ENCODE data around the gene SPATA1.

SPATA1 gene

GRCh38 chr1:84550826-84551225 lies 44.6 kb downstream of the SPATA1 start:
- no peak overlapping the region for H3K9ac ChIP-seq (ENCODE audit: low read depth in 1 of 2, low read length in 2 of 2)
- H3K27me3 ChIP-seq (ENCODE audit: control insufficient read depth in 1 of 2, insufficient read depth in 2 of 2, low read length in 2 of 2), result no peaks in the 10 kb centered on the region
- no peaks in the 10 kb centered on the region for H3K4me1 ChIP-seq (ENCODE audit: control insufficient read depth in 1 of 2, insufficient read depth in 2 of 2, low read length in 2 of 2)
- peaks cover 3 to 4% of the 10 kb centered on the region in 2 donors for H3K36me3 ChIP-seq (ENCODE audit: control insufficient read depth in 1 of 2, insufficient read depth in 2 of 2, low read length in 2 of 2)
- H3K4me3 ChIP-seq (ENCODE audit: low read depth in 1 of 2, low read length in 2 of 2), result no peak overlapping the region
- no peaks in the 10 kb centered on the region for H3K9me3 ChIP-seq (ENCODE audit: control insufficient read depth in 1 of 2, low read length in 2 of 2)
- no peak overlapping the region for H3K27ac ChIP-seq (ENCODE audit: low read depth, low read length)

GRCh38 chr1:84569216-84569615 lies 63.0 kb downstream of the SPATA1 start:
- H3K27me3 ChIP-seq (ENCODE audit: control insufficient read depth in 1 of 2, insufficient read depth in 2 of 2, low read length in 2 of 2), result no peaks in the 10 kb centered on the region
- peaks cover 15 to 16% of the 10 kb centered on the region in 2 donors for H3K36me3 ChIP-seq (ENCODE audit: control insufficient read depth in 1 of 2, insufficient read depth in 2 of 2, low read length in 2 of 2)
- H3K9ac ChIP-seq (ENCODE audit: low read depth in 1 of 2, low read length in 2 of 2), result no peak overlapping the region
- H3K9me3 ChIP-seq (ENCODE audit: control insufficient read depth in 1 of 2, low read length in 2 of 2), result no peaks in the 10 kb centered on the region
- H3K27ac ChIP-seq (ENCODE audit: low read depth, low read length), result no peak overlapping the region
- H3K4me1 ChIP-seq (ENCODE audit: control insufficient read depth in 1 of 2, insufficient read depth in 2 of 2, low read length in 2 of 2), result peaks cover 11 to 26% of the 10 kb centered on the region in 2 donors
- no peak overlapping the region for H3K4me3 ChIP-seq (ENCODE audit: low read depth in 1 of 2, low read length in 2 of 2)

GRCh38 chr1:84570436-84571149 lies 64.4 kb downstream of the SPATA1 start:
- H3K4me3 ChIP-seq (ENCODE audit: low read depth in 1 of 2, low read length in 2 of 2), result no peak overlapping the region
- H3K9ac ChIP-seq (ENCODE audit: low read depth in 1 of 2, low read length in 2 of 2), result no peak overlapping the region
- H3K36me3 ChIP-seq (ENCODE audit: control insufficient read depth in 1 of 2, insufficient read depth in 2 of 2, low read length in 2 of 2), result peaks cover 11 to 15% of the 10 kb centered on the region in 2 donors
- no peak overlapping the region for H3K27ac ChIP-seq (ENCODE audit: low read depth, low read length)
- H3K27me3 ChIP-seq (ENCODE audit: control insufficient read depth in 1 of 2, insufficient read depth in 2 of 2, low read length in 2 of 2), result no peaks in the 10 kb centered on the region
- H3K4me1 ChIP-seq (ENCODE audit: control insufficient read depth in 1 of 2, insufficient read depth in 2 of 2, low read length in 2 of 2), result peaks cover 16 to 26% of the 10 kb centered on the region in 2 donors
- H3K9me3 ChIP-seq (ENCODE audit: control insufficient read depth in 1 of 2, low read length in 2 of 2), result no peaks in the 10 kb centered on the region

- Histone ChIP-seq H3K27me3 (ENCODE audit: control insufficient read depth in 1 of 2, insufficient read depth in 2 of 2, low read length in 2 of 2) (no peaks in the 10 kb centered on the region), H3K4me1 (ENCODE audit: control insufficient read depth in 1 of 2, insufficient read depth in 2 of 2, low read length in 2 of 2) (peaks cover 16 to 26% of the 10 kb centered on the region in 2 donors), H3K9ac (ENCODE audit: low read depth in 1 of 2, low read length in 2 of 2) (no peak overlapping the region), H3K27ac (ENCODE audit: low read depth, low read length) (no peak overlapping the region), H3K36me3 (ENCODE audit: control insufficient read depth in 1 of 2, insufficient read depth in 2 of 2, low read length in 2 of 2) (peaks cover 11 to 15% of the 10 kb centered on the region in 2 donors), H3K9me3 (ENCODE audit: control insufficient read depth in 1 of 2, low read length in 2 of 2) (no peaks in the 10 kb centered on the region), H3K4me3 (ENCODE audit: low read depth in 1 of 2, low read length in 2 of 2) (no peak overlapping the region)
These were observed 65.0 kb downstream of the SPATA1 start for GRCh38 chr1:84571150-84571535.

GRCh38 chr1:84573481-84573966 lies 67.3 kb downstream of the SPATA1 start:
- Histone ChIP-seq H3K27ac (ENCODE audit: low read depth, low read length) (peak overlapping the region; percentile 98), H3K4me3 (ENCODE audit: low read depth in 1 of 2, low read length in 2 of 2) (peak overlapping the region; percentile 76 to 92), H3K4me1 (ENCODE audit: control insufficient read depth in 1 of 2, insufficient read depth in 2 of 2, low read length in 2 of 2) (peaks cover 16 to 26% of the 10 kb centered on the region in 2 donors), H3K36me3 (ENCODE audit: control insufficient read depth in 1 of 2, insufficient read depth in 2 of 2, low read length in 2 of 2) (peaks cover 9 to 11% of the 10 kb centered on the region in 2 donors), H3K9me3 (ENCODE audit: control insufficient read depth in 1 of 2, low read length in 2 of 2) (no peaks in the 10 kb centered on the region), H3K9ac (ENCODE audit: low read depth in 1 of 2, low read length in 2 of 2) (peak overlapping the region; percentile 90 to 96), H3K27me3 (ENCODE audit: control insufficient read depth in 1 of 2, insufficient read depth in 2 of 2, low read length in 2 of 2) (no peaks in the 10 kb centered on the region)

- peak within 1 kb of the TSS; percentile 90 to 96 for H3K9ac ChIP-seq (ENCODE audit: low read depth in 1 of 2, low read length in 2 of 2)
- H3K4me1 ChIP-seq (ENCODE audit: control insufficient read depth in 1 of 2, insufficient read depth in 2 of 2, low read length in 2 of 2), result peaks cover 16 to 26% of the 10 kb centered on the region in 2 donors
- H3K27me3 ChIP-seq (ENCODE audit: control insufficient read depth in 1 of 2, insufficient read depth in 2 of 2, low read length in 2 of 2), result no peaks in the 10 kb centered on the region
- no peaks in the 10 kb centered on the region for H3K9me3 ChIP-seq (ENCODE audit: control insufficient read depth in 1 of 2, low read length in 2 of 2)
- H3K36me3 ChIP-seq (ENCODE audit: control insufficient read depth in 1 of 2, insufficient read depth in 2 of 2, low read length in 2 of 2), result peaks cover 3 to 11% of the 10 kb centered on the region in 2 donors
- peak within 1 kb of the TSS; percentile 98 for H3K27ac ChIP-seq (ENCODE audit: low read depth, low read length)
- H3K4me3 ChIP-seq (ENCODE audit: low read depth in 1 of 2, low read length in 2 of 2), result peak within 1 kb of the TSS; percentile 76 to 92
These were observed 68.0 kb downstream of the SPATA1 start, which contains the start of gene CTBS for GRCh38 chr1:84573967-84574842. Gene CTBS, minus strand, starts transcription at chr1:84574440. Its CDS starts 25 bp downstream, at chr1:84574415.

- Histone ChIP-seq H3K36me3 (ENCODE audit: control insufficient read depth in 1 of 2, insufficient read depth in 2 of 2, low read length in 2 of 2) (peaks cover 0 to 6% of the 10 kb centered on the region in 2 donors), H3K27me3 (ENCODE audit: control insufficient read depth in 1 of 2, insufficient read depth in 2 of 2, low read length in 2 of 2) (no peaks in the 10 kb centered on the region), H3K9ac (ENCODE audit: low read depth in 1 of 2, low read length in 2 of 2) (peak overlapping the region; percentile 64 to 82), H3K4me1 (ENCODE audit: control insufficient read depth in 1 of 2, insufficient read depth in 2 of 2, low read length in 2 of 2) (peaks cover 16 to 26% of the 10 kb centered on the region in 2 donors), H3K27ac (ENCODE audit: low read depth, low read length) (no peak overlapping the region), H3K4me3 (ENCODE audit: low read depth in 1 of 2, low read length in 2 of 2) (peak overlapping the region; percentile 76 to 87), H3K9me3 (ENCODE audit: control insufficient read depth in 1 of 2, low read length in 2 of 2) (no peaks in the 10 kb centered on the region)
These were observed 68.8 kb downstream of the SPATA1 start for GRCh38 chr1:84574936-84575335.

GRCh38 chr1:84581648-84582047 lies 75.5 kb downstream of the SPATA1 start:
- H3K36me3 ChIP-seq (ENCODE audit: control insufficient read depth in 1 of 2, insufficient read depth in 2 of 2, low read length in 2 of 2), result no peaks in the 10 kb centered on the region
- H3K4me3 ChIP-seq (ENCODE audit: low read depth in 1 of 2, low read length in 2 of 2), result no peak overlapping the region
- H3K27ac ChIP-seq (ENCODE audit: low read depth, low read length), result no peak overlapping the region
- no peaks in the 10 kb centered on the region for H3K9me3 ChIP-seq (ENCODE audit: control insufficient read depth in 1 of 2, low read length in 2 of 2)
- H3K4me1 ChIP-seq (ENCODE audit: control insufficient read depth in 1 of 2, insufficient read depth in 2 of 2, low read length in 2 of 2), result no peaks in the 10 kb centered on the region
- H3K27me3 ChIP-seq (ENCODE audit: control insufficient read depth in 1 of 2, insufficient read depth in 2 of 2, low read length in 2 of 2), result no peaks in the 10 kb centered on the region
- no peak overlapping the region for H3K9ac ChIP-seq (ENCODE audit: low read depth in 1 of 2, low read length in 2 of 2)

GRCh38 chr1:84582802-84583587 lies 76.8 kb downstream of the SPATA1 start:
- no peak overlapping the region for H3K27ac ChIP-seq (ENCODE audit: low read depth, low read length)
- H3K36me3 ChIP-seq (ENCODE audit: control insufficient read depth in 1 of 2, insufficient read depth in 2 of 2, low read length in 2 of 2), result no peaks in the 10 kb centered on the region
- no peaks in the 10 kb centered on the region for H3K9me3 ChIP-seq (ENCODE audit: control insufficient read depth in 1 of 2, low read length in 2 of 2)
- H3K4me3 ChIP-seq (ENCODE audit: low read depth in 1 of 2, low read length in 2 of 2), result no peak overlapping the region
- H3K27me3 ChIP-seq (ENCODE audit: control insufficient read depth in 1 of 2, insufficient read depth in 2 of 2, low read length in 2 of 2), result no peaks in the 10 kb centered on the region
- H3K4me1 ChIP-seq (ENCODE audit: control insufficient read depth in 1 of 2, insufficient read depth in 2 of 2, low read length in 2 of 2), result no peaks in the 10 kb centered on the region
- H3K9ac ChIP-seq (ENCODE audit: low read depth in 1 of 2, low read length in 2 of 2), result no peak overlapping the region
